GM10248 (cell line): ENCODE results near the gene STAC2.

Experiments used
- CTCF ChIA-PET: fragments of 300-600 bp; sonication (Branson Sonifier 250); formaldehyde crosslinking; extraction: SDS; loops from one replicate; lab custom pipeline; 2021; ENCODE audit warnings: antibody characterized with exemption; lab: Yijun Ruan, JAX
- POLR2A ChIA-PET: fragments of 350-650 bp; sonication (Branson Sonifier 250); formaldehyde crosslinking; extraction: SDS; loops from one replicate; lab custom pipeline; 2020; ENCODE audit warnings: antibody characterized with exemption; lab: Yijun Ruan, JAX
- DNase-seq: peaks from one replicate; pipeline ENCODE4 v3.0.0; 2012; ENCODE audit errors: extremely low spot score
- CTCF ChIP-seq: IDR thresholded peaks from 2 replicates; pipeline ENCODE4 v1.5.1; 2012; ENCODE audit warnings: mild to moderate bottlenecking, low read depth; ENCODE audit errors: extremely low read depth, missing control alignments, control extremely low read depth

The STAC2 gene

GRCh38 chr17:39174920-39175694, 50.6 kb downstream of the STAC2 start:
- ChIA-PET POLR2A (interaction anchor here (0.6 kb wide), 1 partner anchor 1075 kb away, joined by 7 read pairs; no protein-coding TSS in a partner anchor), CTCF (interaction anchor here (0.6 to 6.0 kb wide), 45 partner anchors 8 to 505 kb away, joined by 3 to 107 read pairs (median 4); partner anchors contain the start of genes ARL5C, CACNB1, FBXL20 and RPL19)
- peak; percentile 66 for TF ChIP-seq CTCF
- DNase-seq: peak; percentile 89

- no peak for DNase-seq
- TF ChIP-seq CTCF: no peak
- ChIA-PET CTCF (interaction anchor here (1.0 to 6.0 kb wide), 25 partner anchors 8 to 504 kb away, joined by 3 to 107 read pairs (median 6); partner anchors contain the start of genes ARL5C and RPL19), POLR2A (interaction anchor here (0.6 kb wide), 1 partner anchor 162 kb away, joined by 3 read pairs; no protein-coding TSS in a partner anchor)
Observed at GRCh38 chr17:39173526-39174274, 52.0 kb downstream of the STAC2 start.

DNA sequence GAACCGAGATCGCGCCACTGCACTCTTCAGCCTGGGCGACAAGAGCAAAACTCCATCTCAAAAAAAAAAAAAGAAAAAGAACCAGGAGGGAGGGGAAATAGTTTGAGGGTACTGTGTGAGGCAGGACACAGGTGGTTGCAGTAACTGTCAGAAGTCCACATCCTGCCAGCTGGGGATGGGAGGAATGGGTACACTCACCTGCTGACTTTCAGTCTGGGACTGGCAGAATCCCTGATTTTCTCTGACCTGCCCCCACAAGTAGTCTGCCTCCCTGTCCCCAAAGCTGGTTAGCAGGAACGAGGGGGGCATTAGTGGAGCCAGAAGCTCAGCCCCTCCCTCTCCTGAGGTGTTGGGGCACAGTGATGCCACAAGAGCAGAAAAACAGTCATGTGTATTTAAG, 52.7 kb downstream of the STAC2 start:
- TF ChIP-seq CTCF: no peak
- ChIA-PET POLR2A (interaction anchor here (0.6 kb wide), 2 partner anchors 161 to 1857 kb away, joined by 3 read pairs; no protein-coding TSS in a partner anchor), CTCF (interaction anchor here (1.1 to 6.0 kb wide), 9 partner anchors 7 to 250 kb away, joined by 5 to 107 read pairs (median 17); partner anchors contain the start of genes ARL5C and RPL19)
- no peak for DNase-seq

GRCh38 chr17:39171933-39172332, 53.8 kb downstream of the STAC2 start:
- CTCF ChIA-PET: interaction anchor here (0.7 to 8.2 kb wide), 5 partner anchors 18 to 189 kb away, joined by 3 to 71 read pairs (median 3); no protein-coding TSS in a partner anchor
- no peak for TF ChIP-seq CTCF

GRCh38 chr17:39170558-39170957, 55.2 kb downstream of the STAC2 start:
- ChIA-PET POLR2A (no interaction called here), CTCF (interaction anchor here (1.4 to 8.2 kb wide), 4 partner anchors 10 to 187 kb away, joined by 4 to 71 read pairs (median 6); no protein-coding TSS in a partner anchor)
- TF ChIP-seq CTCF: no peak
- no peak for DNase-seq

More at GRCh38 chr17:39171933-39172332, 53.8 kb downstream of the STAC2 start:
- POLR2A ChIA-PET: no interaction called here
- no peak for DNase-seq

DNA sequence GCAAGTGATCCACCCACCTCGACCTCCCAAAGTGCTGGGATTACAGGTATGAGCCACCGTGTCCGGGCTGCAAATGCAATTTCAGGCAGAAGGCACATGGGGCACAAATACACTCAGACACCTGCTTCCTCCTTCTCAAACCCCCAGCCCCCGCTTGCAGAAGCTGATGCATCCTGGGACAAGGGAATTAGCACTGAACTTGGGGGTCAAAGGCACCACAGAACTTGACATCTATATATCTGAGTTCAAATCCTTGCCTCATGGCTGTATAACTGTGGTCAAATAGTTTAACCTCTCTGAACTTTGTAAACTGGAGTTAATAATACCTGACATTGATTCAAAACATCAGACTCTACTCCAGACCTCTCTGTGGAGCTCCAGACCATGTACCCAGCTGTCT, 55.6 kb downstream of the STAC2 start:
- no peak for DNase-seq
- TF ChIP-seq CTCF: no peak
- POLR2A ChIA-PET: no interaction called here
- CTCF ChIA-PET: interaction anchor here (1.4 to 8.2 kb wide), 4 partner anchors 10 to 187 kb away, joined by 4 to 71 read pairs (median 6); no protein-coding TSS in a partner anchor
